SU-DHL-6 (cell line): ENCODE data around the gene SUPT6H.

Source experiments
- EZH2phosphoT487 ChIP-seq: fragments of 200-600 bp; sonication (generic), shearing (Covaris generic); conservative IDR thresholded peaks from 2 replicates; pipeline ENCODE4 v1.6.1; 2018; ENCODE audit warnings: mild to moderate bottlenecking, antibody characterized with exemption, low read length, moderate library complexity, mixed read lengths
- TF ChIP-seq, protein P1 (sequence below): fragments of 200-600 bp; sonication (generic); IDR thresholded peaks from one replicate; pipeline ENCODE4 v1.5.1; 2017; ENCODE audit warnings: antibody characterized with exemption, mild to moderate bottlenecking, low read length, moderate library complexity; ENCODE audit not compliant: insufficient read depth, poor library complexity, severe bottlenecking

DNA sequence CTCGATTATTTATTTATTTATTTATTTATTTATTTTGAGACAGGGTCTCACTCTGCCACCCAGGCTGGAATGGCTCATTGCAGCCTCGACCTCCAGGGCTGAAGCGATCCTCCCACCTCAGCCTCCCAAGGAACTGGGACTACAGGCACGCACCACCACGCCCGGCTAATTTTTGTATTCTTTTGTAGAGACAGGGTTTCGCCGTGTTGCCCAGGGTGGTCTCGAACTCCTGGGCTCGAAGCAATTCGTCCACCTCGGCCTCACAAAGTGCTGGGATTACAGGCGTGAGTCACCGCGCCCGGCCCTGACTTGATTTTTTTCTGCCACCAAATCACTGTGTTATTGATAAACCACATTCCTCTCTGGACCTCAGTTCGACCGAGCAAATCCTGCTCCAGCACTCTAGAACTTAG is 57.0 kb downstream of the SUPT6H start:
- TF ChIP-seq, protein P1, sequence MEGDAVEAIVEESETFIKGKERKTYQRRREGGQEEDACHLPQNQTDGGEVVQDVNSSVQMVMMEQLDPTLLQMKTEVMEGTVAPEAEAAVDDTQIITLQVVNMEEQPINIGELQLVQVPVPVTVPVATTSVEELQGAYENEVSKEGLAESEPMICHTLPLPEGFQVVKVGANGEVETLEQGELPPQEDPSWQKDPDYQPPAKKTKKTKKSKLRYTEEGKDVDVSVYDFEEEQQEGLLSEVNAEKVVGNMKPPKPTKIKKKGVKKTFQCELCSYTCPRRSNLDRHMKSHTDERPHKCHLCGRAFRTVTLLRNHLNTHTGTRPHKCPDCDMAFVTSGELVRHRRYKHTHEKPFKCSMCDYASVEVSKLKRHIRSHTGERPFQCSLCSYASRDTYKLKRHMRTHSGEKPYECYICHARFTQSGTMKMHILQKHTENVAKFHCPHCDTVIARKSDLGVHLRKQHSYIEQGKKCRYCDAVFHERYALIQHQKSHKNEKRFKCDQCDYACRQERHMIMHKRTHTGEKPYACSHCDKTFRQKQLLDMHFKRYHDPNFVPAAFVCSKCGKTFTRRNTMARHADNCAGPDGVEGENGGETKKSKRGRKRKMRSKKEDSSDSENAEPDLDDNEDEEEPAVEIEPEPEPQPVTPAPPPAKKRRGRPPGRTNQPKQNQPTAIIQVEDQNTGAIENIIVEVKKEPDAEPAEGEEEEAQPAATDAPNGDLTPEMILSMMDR: no peak
- no peak for TF ChIP-seq EZH2phosphoT487
